HuH-7.5 (cell line): Measurements from ENCODE around the gene CCR5AS.
"Not testable (repeated sequence)": the region's sequence is repeated elsewhere in the genome, so short reads cannot be mapped to it uniquely, and the experiment has no call there.

Source experiments
- DNase-seq: peaks from one replicate; pipeline ENCODE4 v3.0.0; 2011; ENCODE audit warnings: low spot score

CCR5AS gene

DNA sequence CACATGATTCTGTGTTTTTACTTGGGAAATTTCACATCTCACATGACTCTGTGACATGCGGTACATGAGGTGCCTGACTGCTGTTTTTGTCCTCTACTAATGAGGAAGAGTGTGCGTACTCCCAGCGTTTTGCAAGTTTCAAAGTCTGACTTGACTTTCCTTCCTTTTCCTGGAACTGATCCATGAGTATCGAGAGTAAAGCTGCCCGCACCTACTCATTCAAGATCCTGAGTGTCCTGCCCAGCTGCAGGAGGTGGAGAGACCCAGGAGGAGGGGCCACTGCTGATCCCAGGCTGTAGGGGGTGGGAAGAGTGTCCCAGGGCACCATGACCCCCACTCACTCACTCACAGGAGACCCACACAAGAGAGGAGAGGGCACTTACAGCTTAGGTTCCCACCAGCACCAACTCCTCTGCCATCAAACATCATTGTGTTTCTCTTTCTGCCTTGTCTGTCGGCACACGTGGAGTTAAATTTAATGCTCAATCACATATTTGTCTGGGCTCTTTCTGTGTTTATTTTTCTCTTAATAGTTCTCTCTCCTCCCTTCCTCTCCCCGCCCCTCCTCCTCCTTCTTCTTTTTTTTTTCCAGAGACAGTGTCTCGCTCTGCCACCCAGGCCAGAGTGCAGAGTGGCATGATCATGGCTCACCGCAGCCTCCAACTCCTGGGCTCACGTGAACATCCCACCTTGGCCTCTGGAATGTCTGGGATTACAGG, 1.4 kb downstream of the CCR5AS start:
- no peak for DNase-seq

DNA sequence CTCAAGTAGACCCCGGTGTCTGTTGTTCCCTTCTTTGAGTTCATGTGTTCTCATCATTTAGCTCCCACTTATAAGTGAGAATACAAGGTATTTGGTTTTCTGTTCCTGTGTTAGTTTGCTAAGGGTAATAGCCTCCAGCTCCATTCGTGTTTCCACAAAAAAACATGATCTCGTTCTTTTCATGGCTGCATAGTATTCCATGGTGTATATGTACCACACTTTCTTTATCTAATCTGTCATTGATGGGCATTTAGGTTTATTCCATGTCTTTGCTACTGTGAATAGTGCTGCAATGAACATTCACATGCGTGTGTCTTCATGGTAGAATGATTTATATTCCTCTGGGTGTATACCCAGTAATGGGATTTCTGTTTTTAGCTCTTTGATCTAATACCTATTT, 4.0 kb downstream of the CCR5AS start:
- not testable (repeated sequence) for DNase-seq

DNA sequence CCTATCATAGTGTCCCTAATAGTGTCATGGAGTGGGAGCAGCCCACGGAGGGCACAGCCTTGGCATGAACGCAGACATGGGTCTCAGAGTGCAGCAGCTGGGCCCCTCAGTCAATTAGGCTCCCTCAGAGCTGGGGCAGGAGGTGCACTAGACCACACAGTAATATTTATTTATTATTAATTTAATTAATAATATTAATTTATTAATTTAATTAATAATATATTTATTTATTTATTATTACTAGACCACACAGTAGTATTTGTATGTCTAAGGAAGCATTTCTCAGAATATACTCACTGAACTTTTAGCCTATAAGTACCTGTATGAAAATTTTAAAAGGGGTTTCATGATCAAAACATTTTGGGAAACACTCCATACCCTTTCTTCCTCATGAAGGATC, 5.3 kb downstream of the CCR5AS start:
- DNase-seq = no peak

DNA sequence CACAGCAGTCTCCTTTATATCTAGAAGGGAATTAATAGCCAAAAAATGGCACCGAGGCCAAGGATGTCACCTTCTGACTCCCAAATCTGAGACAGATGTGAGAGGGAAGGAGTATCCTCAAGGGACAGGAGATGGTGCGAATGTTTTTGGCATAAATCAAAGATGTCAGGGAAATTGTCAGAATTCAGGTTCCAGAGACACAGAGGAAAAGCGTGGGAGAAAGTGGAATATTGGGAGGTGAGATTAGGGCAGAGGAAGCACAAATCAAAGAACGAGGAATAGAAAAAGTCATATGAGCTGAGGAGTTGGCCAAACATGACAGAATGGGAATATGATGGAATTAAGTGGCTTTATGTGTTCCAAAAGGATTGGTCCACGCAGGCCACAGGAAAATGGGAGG, 6.0 kb downstream of the CCR5AS start:
- DNase-seq = no peak

DNA sequence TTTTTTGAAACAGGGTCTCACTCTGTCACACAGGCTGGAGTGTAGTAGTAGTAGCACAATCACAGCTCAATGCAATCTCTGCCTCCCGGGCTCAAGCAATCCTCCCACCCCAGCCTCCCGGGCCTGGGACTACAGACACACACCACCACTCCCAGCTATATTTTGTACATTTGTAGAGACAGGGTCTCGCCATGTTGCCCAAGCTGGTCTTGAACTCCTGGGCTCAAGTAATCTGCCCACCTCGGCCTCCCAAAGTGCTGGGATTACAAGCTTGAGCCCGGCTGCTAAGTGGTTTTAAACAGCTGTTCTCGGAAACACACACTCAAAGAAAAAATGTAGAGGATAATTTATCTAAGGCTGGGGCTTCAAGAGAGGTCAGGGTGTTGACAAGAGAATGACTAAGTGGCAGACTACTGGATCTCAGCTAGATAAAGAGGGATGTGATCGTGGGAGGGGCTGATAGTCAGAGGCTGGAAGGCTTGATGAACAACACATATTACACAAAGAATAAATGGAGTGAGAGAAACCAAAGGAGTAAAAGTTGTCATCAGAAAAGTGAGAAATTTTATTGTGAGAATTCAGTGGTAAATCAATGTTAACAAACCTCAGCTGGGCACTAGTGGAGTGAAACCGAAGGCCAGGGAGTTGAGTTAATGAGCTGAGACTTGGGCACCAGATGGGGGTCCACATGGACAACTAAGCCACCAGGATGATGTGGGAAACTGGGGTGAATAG, 6.7 kb downstream of the CCR5AS start:
- DNase-seq = no peak

DNA sequence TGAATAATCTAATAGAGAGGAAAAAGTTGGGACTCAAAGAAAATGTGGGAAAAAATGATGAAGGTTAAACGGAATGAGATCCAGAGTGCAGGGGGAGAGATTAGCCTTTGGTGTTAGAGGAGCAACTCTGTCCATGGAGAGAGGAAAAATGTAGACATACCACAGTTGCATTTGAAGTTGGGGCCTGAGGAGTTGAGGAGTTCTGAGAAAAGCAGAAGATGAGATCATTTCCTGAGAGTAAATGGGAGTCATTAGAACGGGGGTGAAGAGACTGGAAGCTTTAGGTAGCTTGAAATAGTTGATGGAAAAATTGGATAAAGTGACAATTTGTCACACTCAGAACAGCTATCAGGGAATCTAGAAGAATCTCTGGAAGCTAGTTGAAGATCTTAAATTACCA, 7.3 kb downstream of the CCR5AS start:
- no peak for DNase-seq

DNA sequence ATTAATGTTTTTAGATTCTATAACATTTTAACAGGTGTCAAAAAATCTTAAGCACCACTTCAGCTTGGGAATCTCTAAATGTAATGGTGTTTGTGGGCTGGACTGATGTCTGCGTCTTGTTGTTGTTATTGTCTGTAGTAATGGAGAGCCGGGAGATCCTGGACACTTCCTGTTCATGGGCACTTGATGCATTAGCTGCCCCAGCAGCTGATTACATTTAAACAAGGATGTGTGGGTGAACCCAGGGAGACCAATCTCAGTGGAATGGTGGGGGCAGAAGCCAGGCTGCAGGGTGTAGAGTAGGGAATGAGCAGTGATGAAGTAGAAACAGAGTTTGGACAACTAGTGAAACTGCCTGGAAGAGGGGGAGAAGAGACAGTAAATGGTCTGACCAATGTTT, 7.8 kb downstream of the CCR5AS start:
- DNase-seq = no peak

DNA sequence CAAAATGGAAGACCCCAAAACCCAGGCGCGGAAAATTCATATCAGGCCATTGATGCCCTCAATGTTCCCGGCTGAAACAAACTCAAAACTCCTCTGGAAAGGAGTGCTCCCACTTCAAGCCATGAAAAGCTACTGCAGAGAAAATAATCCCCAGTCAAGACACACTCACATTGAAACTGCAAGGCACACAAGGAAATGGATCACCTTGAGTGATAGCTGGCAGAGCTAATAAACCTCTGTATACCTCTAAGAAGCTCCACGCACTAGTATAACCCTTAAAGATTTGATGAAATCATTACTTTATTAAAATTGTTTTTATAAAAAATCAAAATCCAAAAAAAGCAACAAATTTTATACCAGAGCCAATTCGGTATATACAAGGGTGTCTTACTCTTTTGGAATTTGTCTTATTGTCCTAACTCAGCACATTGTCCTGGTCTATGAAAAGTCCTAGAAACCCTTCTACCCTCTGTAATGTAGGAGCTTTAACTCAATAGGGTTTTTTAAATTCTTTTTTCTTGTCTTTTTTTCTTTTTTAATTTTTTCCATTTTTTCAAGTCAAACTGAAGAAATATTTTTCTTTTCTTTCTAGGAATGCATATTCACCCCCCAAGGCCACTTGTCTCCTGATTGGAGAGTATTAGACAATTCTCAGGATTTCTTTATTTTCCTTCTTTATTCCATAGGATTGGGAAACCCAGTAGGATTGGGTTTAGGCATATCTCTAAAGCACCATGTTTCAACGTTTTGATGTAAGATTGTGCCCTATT, 8.5 kb downstream of the CCR5AS start:
- DNase-seq = no peak

DNA sequence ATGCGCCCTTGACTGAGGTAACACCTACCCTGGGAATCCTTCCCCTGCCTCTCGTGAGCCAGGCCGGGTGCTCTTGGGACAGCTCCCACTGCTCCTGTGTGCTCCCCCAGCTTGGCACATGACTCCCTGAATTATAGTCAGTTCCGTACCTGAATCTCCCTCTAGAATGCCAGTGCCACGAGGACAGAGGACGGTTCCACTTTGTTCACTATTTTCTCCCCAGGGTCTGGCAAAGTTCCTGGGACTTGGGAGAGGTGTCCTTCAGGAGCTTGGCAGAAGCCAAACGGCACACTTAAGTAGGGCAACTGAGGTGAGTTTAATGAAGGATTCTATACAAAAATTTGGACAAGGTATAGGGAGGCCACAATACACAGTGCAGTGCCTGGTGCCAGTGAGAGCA, 9.8 kb downstream of the CCR5AS start:
- no peak for DNase-seq

DNA sequence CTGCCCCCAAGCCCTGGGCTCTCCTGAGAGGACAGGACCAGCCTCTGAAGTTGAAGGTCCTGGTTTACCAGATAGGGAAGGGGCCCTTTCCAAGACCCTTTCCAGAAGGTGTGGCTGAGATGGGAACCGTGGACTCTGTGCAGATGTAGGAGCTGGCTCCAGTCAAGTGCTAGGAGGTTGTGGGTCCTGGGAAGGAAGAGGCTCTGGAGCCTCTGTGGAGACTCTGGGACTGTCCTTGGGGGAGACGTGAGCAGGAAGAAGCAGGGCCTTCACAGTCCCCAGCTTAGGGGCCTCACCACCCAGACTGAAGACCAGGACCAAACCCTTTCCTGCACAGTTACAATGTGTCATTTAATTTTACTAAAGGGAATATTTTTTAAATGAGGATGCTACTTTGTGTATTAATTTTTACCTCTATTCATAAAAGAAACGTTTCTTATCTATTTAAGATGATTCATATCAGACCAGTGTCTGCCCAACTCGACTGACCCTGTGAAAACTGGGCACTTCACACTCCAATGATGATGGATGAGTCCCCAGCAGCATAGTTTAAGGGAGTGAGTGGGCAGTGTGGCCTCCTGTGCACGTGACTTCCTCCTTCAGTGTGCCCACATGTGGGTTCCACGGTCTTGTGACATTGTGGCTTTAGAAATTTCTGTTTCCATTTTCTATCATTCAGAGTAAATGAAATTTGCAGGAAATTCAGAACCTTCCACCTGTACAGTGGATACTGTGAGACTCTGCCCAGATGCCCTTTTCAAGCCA, 10.9 kb downstream of the CCR5AS start:
- DNase-seq = no peak

DNA sequence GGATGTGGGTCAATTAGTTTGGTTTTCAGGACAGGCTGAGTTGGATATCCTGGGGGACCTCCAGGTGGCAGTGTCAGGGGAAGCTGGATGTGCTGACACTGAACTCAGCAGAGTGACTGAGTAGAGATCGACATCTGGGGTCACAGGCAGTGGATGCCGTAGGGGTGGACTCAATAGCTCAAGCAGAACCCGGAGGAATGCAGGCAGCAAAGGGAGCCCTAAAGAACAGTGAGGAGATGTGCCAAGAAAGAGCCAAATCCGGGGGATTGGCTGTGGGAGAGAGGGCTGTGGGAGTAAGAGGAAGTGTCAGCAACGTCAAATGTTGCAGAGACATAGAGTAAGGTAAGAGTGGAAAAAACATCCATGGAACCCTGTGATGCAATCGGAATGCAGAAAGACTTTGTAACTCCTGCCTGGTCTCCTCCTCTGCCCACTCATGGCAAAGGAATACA, 11.6 kb downstream of the CCR5AS start:
- DNase-seq = no peak

DNA sequence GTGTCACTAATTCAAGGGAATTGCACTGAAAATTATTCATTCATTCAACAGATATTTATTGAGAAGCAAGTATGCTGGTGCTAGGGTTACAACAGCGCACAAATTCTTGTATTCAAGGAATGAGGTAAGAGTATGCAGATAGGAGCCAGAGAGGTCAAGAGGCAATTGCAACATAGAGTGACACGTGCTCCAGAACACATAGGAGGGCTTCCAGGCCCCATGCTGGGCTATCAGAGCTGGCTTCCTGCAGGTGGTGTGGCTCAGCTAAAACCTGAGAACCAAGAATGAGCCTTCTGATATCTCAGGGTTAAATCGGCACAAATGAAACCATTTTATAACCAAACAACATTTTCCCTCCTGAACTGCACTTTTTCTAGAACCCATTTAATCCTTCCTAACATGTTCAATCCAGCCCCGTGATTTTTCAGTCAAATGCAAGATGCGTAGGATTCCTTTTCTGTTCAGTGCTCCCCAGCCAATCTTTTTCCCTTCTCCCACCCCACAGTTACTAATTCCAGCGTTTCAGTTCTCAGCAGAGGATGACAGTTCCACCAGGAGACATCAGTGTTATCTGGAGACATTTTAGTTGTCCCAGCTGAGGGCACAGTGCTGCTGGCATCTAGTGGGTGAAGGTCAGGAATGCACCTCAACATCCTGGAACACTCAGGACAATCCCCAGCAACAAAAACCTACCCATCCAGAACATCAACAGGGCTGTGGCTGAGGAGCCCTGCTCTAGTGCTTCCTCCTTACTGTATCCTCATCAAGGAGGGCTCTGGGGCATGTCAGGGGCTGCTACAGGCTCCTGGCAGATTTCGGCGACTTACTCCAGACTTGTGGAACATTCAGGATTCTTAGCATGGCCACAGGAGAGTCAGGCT, 13.1 kb downstream of the CCR5AS start:
- peak; percentile 64 for DNase-seq

DNA sequence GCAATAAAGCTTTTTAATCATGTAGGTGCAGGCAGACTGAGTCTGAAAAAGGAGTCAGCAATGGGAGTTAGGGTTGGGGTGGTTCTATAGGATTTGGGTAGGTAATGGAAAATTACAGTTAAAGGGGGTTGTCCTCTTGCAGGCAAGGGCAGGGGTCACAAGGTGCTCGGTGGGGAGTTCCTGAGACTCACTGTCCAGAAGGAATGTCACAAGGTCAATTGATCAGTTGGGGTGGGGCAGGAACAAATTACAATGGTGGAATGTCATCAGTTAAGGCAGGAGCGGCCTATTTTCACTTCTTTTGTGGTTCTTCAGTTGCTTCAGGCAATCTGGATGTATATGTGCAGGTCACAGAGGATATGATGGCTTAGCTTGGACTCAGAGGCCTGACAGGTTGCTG, 13.9 kb downstream of the CCR5AS start:
- DNase-seq = no peak

DNA sequence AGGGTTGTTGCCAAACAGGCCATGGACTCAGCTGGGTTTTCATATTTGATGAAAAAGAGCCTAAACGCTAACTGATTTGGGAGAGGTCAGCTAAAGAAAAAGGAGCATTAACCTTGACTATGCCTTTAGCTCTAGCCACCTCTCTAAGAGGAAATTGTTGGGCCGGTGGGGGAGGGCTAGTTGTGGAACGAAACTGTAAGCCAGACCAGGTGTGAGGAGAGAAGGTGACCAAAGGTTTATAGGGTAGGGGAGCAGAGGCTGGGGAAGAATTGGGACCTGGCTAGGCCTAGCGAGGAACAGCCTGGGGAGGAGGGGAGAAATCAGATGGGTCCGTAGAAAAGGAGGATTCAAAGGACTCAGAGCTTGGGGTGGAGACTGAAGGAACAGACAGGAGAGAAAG, 15.3 kb downstream of the CCR5AS start:
- not testable (repeated sequence) for DNase-seq

DNA sequence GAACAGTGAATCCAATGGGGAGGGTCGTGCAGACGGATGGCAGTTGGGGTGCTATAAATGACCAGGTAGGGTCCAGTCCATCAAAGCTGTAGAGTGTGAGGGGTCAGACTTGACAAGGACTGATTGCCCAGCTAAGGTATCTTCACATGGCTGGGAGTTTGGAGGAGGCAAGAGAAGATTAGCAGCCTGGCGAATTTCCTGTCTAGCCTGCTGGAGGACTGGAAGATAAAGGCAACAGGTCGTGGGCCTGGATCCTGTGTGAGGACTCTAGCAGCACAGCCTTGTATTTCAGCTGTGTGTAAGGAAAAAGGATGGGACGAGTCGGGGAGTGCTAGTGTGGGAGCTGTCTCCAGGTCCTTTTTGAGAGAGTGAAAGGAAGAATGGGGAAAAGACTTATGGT, 17.6 kb downstream of the CCR5AS start:
- DNase-seq = no peak

DNA sequence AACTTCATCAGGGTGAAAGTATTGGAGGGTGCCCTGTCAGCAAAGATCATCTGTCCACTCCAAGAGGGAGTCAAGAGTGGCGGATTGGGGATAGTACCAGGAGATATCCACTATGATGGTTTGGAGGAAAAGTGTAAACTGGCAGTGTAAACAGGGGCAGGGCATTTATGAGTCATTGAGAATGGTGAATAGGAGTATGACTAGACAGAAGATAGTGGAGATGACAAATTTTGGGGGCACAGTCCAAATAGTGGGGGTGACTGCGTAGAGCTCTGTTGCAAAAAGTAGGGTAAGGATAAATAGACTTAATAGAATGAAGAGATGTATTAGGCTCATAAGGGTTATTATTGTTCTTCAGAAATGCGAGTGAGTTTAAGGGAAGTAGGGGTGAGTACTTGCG, 18.0 kb downstream of the CCR5AS start:
- not testable (repeated sequence) for DNase-seq

DNA sequence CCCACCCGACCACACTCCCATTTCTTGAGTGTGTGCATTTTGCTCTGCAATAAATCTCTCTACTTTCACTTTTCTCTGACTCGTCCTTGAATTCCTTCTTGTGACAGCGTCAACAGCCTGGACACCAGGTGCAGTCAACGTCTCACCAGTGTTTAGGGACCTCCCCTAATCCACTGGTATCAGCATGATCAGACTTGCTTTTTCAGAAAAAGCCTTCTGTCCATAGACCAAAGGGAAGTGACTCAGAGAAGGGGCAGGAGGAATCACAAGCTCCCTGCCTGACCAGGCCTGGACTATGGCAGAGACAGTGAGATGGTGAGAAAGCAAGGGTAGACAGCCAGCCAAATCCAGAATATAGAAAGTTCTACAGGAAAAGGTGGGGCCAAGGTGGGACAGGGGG, 20.7 kb downstream of the CCR5AS start:
- no peak for DNase-seq

DNA sequence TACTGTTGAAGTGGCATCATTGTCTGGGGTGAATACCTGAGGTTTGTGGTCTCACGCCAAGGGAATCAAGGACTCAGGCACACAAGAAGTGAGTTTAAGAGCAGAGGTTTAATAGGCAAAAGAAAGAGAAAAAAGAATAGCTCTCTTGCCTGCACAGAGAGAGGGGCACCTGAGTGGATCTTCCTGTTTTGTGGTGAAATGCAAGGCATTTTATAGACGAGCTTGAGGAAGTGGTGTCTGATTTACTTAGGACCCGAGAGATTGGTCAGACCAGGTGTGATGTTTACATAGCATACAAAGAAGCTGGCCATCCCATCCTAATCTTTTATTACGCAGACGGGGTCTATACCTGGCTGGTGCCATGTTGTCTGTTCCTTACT, 22.9 kb downstream of the CCR5AS start:
- no peak for DNase-seq

DNA sequence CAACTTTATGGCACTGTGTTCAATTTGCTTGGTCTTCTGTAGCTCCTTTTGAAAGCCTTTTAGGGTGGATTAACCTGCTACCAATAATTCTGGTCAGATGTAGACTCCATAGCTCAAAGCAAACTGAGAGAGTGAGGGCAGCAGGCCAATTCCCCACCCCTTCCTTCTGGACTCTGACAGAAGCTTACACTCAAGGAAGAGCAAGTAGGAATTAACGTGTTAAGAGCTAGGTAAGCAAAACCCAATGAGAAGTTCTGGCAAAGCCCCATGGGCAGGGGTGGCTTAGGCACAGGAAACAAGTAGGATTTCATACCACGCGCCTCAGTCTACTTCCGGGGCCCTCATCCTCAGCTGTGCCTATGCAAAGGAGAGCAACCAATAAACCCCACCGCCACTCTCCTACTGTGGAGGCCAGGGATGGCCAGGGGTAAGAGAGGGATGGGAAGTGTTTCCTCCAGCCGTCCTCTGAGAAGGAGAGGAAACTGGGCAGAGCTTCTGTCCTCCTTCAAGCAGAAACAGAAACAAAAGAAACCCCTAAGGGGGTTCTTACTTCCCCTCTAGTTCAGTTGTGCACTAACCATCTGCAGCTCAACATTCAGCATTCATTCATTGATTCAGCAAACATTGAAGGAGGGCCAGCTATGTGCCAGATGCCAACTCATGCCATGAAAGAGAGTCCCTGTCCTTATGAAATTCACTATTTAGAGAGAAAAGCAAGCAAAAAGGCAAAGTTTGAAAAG, 23.5 kb downstream of the CCR5AS start:
- no peak for DNase-seq

DNA sequence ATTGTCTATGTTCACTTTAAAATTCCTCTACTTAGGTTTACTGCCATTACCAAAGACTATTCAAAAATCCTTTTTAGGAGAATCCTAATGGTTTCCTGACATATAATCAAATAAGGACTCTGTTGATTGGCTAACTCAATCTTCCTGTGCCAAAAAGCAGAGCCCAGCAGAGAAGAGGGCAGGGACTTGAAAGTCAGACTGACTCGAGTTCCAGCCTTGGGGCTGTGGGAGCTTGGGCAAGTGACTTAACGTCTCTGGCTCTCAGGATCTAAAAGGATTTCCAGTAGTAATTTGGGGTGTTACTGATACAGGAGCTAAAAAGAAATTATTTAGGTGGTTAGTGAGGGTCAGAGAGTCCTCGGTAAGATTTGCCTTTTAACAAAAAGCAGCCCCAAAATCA, 25.2 kb downstream of the CCR5AS start:
- no peak for DNase-seq
